GM12878 (cell line): ENCODE data around the gene YTHDF2. TPM values are rescaled to one million over a fixed set of nuclear protein-coding genes. Genes with fewer than 3 reads are reported as not detected.

Experiments
- ATF2 ChIP-seq: IDR thresholded peaks from 2 replicates; pipeline ENCODE4 v1.6.1; 2012; ENCODE audit warnings: low read length, inconsistent platforms
- CEBPB ChIP-seq, 2 experiments: fragments of 150-350 bp in 1 of 2; IDR thresholded peaks; 2 replicates each; pipeline ENCODE4 v1.6.1; 2012 to 2014; ENCODE audit warnings: low read depth in 2 of 2, low read length in 2 of 2, borderline replicate concordance in 1 of 2, inconsistent platforms in 1 of 2
- CHD4 ChIP-seq: fragments of 200-600 bp; sonication (generic); IDR thresholded peaks from 2 replicates; pipeline ENCODE4 v1.6.1; 2016; ENCODE audit warnings: mild to moderate bottlenecking
- MAX ChIP-seq: IDR thresholded peaks from 2 replicates; pipeline ENCODE4 v1.6.1; 2012; ENCODE audit warnings: low read depth, low read length, improper control_type of control experiment
- MEF2B ChIP-seq: fragments of 450-650 bp; IDR thresholded peaks from 2 replicates; pipeline ENCODE4 v1.6.1; 2018; ENCODE audit warnings: mild to moderate bottlenecking, moderate library complexity; ENCODE audit not compliant: partially characterized antibody, poor library complexity, severe bottlenecking
- POLR2A ChIP-seq: IDR thresholded peaks from 2 replicates; pipeline ENCODE4 v1.6.1; 2011; ENCODE audit warnings: low read depth, mild to moderate bottlenecking, low read length
- RAD51 ChIP-seq: fragments of 450-650 bp; IDR thresholded peaks from 2 replicates; pipeline ENCODE4 v1.6.1; 2016; ENCODE audit warnings: moderate library complexity, mild to moderate bottlenecking, inconsistent platforms
- RB1 ChIP-seq: fragments of 450-650 bp; formaldehyde crosslinking; IDR thresholded peaks from 2 replicates; pipeline ENCODE4 v1.6.1; 2017; ENCODE audit warnings: mild to moderate bottlenecking, borderline replicate concordance
- SUPT20H ChIP-seq: IDR thresholded peaks from 2 replicates; pipeline ENCODE4 v1.6.1; 2011; ENCODE audit warnings: low read depth, mild to moderate bottlenecking, low read length, moderate library complexity, borderline replicate concordance; ENCODE audit not compliant: control insufficient read depth
- polyA plus RNA-seq, 11 experiments: library from polyadenylated mRNA; depleted of rRNA in 4 of 11; unstranded in 6 of 11; stranded (reverse) in 5 of 11; fragments of >200 nt; fragmentation: Nextera tagmentation in 4 of 11; fragmentation: Illumina TruSeq in 1 of 11; extraction: Ambion mirVana in 4 of 11; extraction: Trizol in 1 of 11; gene quantifications; 1 replicate in 1 of 11; 2 replicates in 10 of 11; pipeline versions ENCODE4 v1.2.1 to v1.2.3, GENCODE V29; 2011 to 2016; ENCODE audit warnings: inconsistent platforms in 2 of 11, missing spikeins in 2 of 11, low read depth in 1 of 11
- total RNA-seq, 4 experiments: library from RNA; depleted of rRNA in 3 of 4; stranded (reverse); fragments of >200 nt in 3 of 4; fragmentation: Illumina TruSeq in 1 of 4; extraction: Trizol in 1 of 4; gene quantifications; 2 replicates each; pipeline versions ENCODE4 v1.2.1 to v1.2.3, GENCODE V29; 2013 to 2021
- TF ChIP-seq, protein P1 (sequence below): fragments of 150-350 bp; IDR thresholded peaks from 2 replicates; pipeline ENCODE4 v1.6.1; 2016; ENCODE audit warnings: low read depth, low read length
- TF ChIP-seq, protein P2 (sequence below): fragments of 450-650 bp; IDR thresholded peaks from 2 replicates; pipeline ENCODE4 v1.6.1; 2017; ENCODE audit warnings: mild to moderate bottlenecking, low read depth, inconsistent platforms; ENCODE audit not compliant: poor library complexity, severe bottlenecking

YTHDF2 gene
- total and polyA plus RNA-seq, 10 of the 15 experiments (the other 5 are each of a cell fraction or from before 2014, with no cell fraction given) = 42.4 to 121 (median 66.9) TPM

GRCh38 chr1:28789412-28789811, 52.7 kb downstream of the YTHDF2 start (continued):
- TF ChIP-seq, protein P1, sequence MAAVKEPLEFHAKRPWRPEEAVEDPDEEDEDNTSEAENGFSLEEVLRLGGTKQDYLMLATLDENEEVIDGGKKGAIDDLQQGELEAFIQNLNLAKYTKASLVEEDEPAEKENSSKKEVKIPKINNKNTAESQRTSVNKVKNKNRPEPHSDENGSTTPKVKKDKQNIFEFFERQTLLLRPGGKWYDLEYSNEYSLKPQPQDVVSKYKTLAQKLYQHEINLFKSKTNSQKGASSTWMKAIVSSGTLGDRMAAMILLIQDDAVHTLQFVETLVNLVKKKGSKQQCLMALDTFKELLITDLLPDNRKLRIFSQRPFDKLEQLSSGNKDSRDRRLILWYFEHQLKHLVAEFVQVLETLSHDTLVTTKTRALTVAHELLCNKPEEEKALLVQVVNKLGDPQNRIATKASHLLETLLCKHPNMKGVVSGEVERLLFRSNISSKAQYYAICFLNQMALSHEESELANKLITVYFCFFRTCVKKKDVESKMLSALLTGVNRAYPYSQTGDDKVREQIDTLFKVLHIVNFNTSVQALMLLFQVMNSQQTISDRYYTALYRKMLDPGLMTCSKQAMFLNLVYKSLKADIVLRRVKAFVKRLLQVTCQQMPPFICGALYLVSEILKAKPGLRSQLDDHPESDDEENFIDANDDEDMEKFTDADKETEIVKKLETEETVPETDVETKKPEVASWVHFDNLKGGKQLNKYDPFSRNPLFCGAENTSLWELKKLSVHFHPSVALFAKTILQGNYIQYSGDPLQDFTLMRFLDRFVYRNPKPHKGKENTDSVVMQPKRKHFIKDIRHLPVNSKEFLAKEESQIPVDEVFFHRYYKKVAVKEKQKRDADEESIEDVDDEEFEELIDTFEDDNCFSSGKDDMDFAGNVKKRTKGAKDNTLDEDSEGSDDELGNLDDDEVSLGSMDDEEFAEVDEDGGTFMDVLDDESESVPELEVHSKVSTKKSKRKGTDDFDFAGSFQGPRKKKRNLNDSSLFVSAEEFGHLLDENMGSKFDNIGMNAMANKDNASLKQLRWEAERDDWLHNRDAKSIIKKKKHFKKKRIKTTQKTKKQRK = no peak
- no peak for TF ChIP-seq CEBPB (IDR thresholded peaks at IDR 0.05; ENCODE audit: borderline replicate concordance in 1 of 2, low read depth in 2 of 2, low read length in 2 of 2)
- TF ChIP-seq SUPT20H = no peak
- TF ChIP-seq MAX = no peak
- no peak for TF ChIP-seq RB1
- TF ChIP-seq POLR2A = no peak
- TF ChIP-seq CHD4 = no peak
- no peak for TF ChIP-seq ATF2
- TF ChIP-seq RAD51 = no peak
- no peak for TF ChIP-seq MEF2B
- TF ChIP-seq, protein P2, sequence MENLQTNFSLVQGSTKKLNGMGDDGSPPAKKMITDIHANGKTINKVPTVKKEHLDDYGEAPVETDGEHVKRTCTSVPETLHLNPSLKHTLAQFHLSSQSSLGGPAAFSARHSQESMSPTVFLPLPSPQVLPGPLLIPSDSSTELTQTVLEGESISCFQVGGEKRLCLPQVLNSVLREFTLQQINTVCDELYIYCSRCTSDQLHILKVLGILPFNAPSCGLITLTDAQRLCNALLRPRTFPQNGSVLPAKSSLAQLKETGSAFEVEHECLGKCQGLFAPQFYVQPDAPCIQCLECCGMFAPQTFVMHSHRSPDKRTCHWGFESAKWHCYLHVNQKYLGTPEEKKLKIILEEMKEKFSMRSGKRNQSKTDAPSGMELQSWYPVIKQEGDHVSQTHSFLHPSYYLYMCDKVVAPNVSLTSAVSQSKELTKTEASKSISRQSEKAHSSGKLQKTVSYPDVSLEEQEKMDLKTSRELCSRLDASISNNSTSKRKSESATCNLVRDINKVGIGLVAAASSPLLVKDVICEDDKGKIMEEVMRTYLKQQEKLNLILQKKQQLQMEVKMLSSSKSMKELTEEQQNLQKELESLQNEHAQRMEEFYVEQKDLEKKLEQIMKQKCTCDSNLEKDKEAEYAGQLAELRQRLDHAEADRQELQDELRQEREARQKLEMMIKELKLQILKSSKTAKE = no peak
